ENCODE data around the gene CCDC117. TPM values are rescaled to one million over a fixed set of nuclear protein-coding genes. Genes with fewer than 3 reads are reported as not detected.

CCDC117 gene
- polyA plus RNA-seq, 1 donor, result 40.1 TPM

GRCh38 chr22:28768701-28769393 is 3.6 kb upstream of the CCDC117 start:
- DNase-seq, result no peak

GRCh38 chr22:28769394-28770085 is 3.0 kb upstream of the CCDC117 start:
- DNase-seq, result no peak

- DNase-seq, result no peak
Measured at GRCh38 chr22:28771195-28771791, 1.2 kb upstream of the CCDC117 start.

GRCh38 chr22:28773461-28773867 is 969 bp downstream of the CCDC117 start:
- DNase-seq, result no peak

- no peak for DNase-seq
Measured at GRCh38 chr22:28774378-28774777, 1.9 kb downstream of the CCDC117 start.

GRCh38 chr22:28779833-28780232 is 7.3 kb downstream of the CCDC117 start:
- DNase-seq, result no peak

- no peak for DNase-seq
Measured at GRCh38 chr22:28780296-28780695, 7.8 kb downstream of the CCDC117 start.

- no peak for DNase-seq
Measured at GRCh38 chr22:28783786-28784671, 11.5 kb downstream of the CCDC117 start.

GRCh38 chr22:28788601-28789000 is 16.1 kb downstream of the CCDC117 start:
- DNase-seq, result no peak

GRCh38 chr22:28791124-28791523 is 18.6 kb downstream of the CCDC117 start:
- no peak for DNase-seq

- DNase-seq, result no peak
Measured at GRCh38 chr22:28791841-28792490, 19.5 kb downstream of the CCDC117 start.

- DNase-seq, result no peak
Measured at GRCh38 chr22:28792491-28793383, 20.2 kb downstream of the CCDC117 start.

GRCh38 chr22:28793976-28794584 is 21.6 kb downstream of the CCDC117 start:
- DNase-seq, result no peak

- DNase-seq, result no peak
Measured at GRCh38 chr22:28795071-28795693, 22.7 kb downstream of the CCDC117 start.

GRCh38 chr22:28795932-28796856 is 23.7 kb downstream of the CCDC117 start:
- DNase-seq, result no peak

GRCh38 chr22:28798810-28799605 is 26.5 kb downstream of the CCDC117 start:
- DNase-seq, result no peak

- no peak for DNase-seq
Measured at GRCh38 chr22:28799606-28800307, 27.3 kb downstream of the CCDC117 start.

All from left kidney (tissue), 2 donors.